Measurements from ENCODE around the gene TESK2. TPM values are rescaled to one million over a fixed set of nuclear protein-coding genes. Genes with fewer than 3 reads are reported as not detected.

The TESK2 gene
- total RNA-seq, 1 experiment from 2014 or later, result 5.0 TPM

DNA sequence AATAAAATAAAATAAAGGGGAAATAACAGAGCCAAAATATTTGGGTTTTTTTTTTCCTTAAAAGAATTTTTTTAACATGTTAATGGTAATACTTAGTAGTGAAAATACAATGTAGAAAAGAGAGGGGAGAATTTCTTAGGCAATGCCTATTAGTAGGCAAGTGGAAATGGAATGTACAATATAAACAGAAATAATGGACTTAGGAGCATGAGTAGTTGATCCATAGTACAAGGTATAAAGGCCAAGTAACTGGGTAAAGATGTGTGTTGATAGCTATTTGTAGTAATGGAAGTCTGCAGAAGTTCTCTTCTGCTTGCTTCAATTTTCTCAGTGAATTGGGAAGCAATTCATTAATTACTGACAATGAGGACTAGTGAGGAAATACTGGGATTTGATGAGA, 34.4 kb downstream of the TESK2 start:
- TF ChIP-seq TCF7L2 (IDR thresholded peaks at IDR 0.05; ENCODE audit: borderline replicate concordance, extremely low read depth, insufficient read depth, insufficient read length) (no peak), POLR2AphosphoS5 (IDR thresholded peaks at IDR 0.05; ENCODE audit: low read depth, low read length) (no peak), ZNF274 (IDR thresholded peaks at IDR 0.05; ENCODE audit: low read depth, low read length) (no peak), CBX3 (IDR thresholded peaks at IDR 0.05; ENCODE audit: low read depth) (no peak), POLR2A (IDR thresholded peaks at IDR 0.05; ENCODE audit: borderline replicate concordance, extremely low read depth, insufficient read depth, insufficient read length) (no peak), RAD21 (IDR thresholded peaks at IDR 0.05; ENCODE audit: low read depth) (no peak), ELF1 (IDR thresholded peaks at IDR 0.05; ENCODE audit: borderline replicate concordance, low read depth) (no peak), JUND (IDR thresholded peaks at IDR 0.05) (no peak)
- TF ChIP-seq, protein P1, sequence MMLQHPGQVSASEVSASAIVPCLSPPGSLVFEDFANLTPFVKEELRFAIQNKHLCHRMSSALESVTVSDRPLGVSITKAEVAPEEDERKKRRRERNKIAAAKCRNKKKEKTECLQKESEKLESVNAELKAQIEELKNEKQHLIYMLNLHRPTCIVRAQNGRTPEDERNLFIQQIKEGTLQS (IDR thresholded peaks at IDR 0.05), result no peak
- no peak overlapping the region for H3K27ac ChIP-seq (ENCODE audit: low read depth, low read length)

DNA sequence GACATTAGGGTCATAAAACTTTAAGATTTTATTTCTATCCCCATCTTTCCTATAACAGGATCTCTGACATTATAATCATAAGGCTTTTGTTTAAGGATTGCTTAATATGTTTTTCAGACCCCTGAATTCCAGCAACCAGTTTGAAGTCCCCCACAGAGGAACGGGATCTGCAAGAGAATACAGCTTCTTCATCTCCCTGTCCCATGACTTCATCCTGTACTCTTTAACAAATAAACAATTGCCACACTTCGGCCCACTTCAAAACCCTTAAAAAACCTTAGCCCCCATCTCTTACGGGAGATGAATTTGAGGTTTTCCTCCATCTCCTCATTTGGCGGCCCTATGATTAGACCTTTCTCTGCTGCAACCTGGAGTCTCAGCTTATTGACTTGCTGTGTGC, 35.8 kb downstream of the TESK2 start:
- Histone ChIP-seq H3K36me3 (ENCODE audit: control insufficient read depth in 1 of 2, insufficient read depth in 2 of 2, low read length in 2 of 2) (no peaks in the 10 kb centered on the region), H3K27me3 (ENCODE audit: insufficient read depth, low read length) (no peaks in the 10 kb centered on the region), H3K9me3 (ENCODE audit: control insufficient read depth in 1 of 2, insufficient read depth in 1 of 2, low read depth in 1 of 2, low read length in 2 of 2) (no peaks in the 10 kb centered on the region), H3K79me2 (ENCODE audit: insufficient read depth, low read length) (no peaks in the 10 kb centered on the region), H3K4me2 (ENCODE audit: low read length) (no peak overlapping the region), H3K4me3 (replicated peaks in 1 of 2; ENCODE audit: low read depth in 1 of 2, low read length in 2 of 2) (no peak overlapping the region), H3K4me1 (ENCODE audit: control insufficient read depth in 1 of 2, insufficient read depth in 2 of 2, low read length in 2 of 2) (no peaks in the 10 kb centered on the region), H3K9ac (ENCODE audit: low read length) (no peak overlapping the region), H4K20me1 (ENCODE audit: insufficient read depth) (no peaks in the 10 kb centered on the region), H2AFZ (ENCODE audit: low read depth, low read length, poor library complexity, severe bottlenecking) (no peak overlapping the region), H3K27ac (ENCODE audit: low read depth, low read length) (no peak overlapping the region), H3K9me2 (ENCODE audit: insufficient read depth) (no peaks in the 10 kb centered on the region)
- CTCF ChIA-PET, result no interaction called here
- DNase-seq (ENCODE audit: low read depth, low spot score) (no peak), ATAC-seq (no peak)
- TF ChIP-seq JUND (IDR thresholded peaks at IDR 0.05) (no peak), EGR1 (IDR thresholded peaks at IDR 0.05; ENCODE audit: low read depth) (no peak), YY1 (IDR thresholded peaks at IDR 0.05; ENCODE audit: extremely low read depth, insufficient replicate concordance, low read depth, low read length) (no peak), EZH2 (IDR thresholded peaks at IDR 0.05) (no peak), POLR2A (IDR thresholded peaks at IDR 0.05; ENCODE audit: borderline replicate concordance, extremely low read depth, insufficient read depth, insufficient read length) (no peak), FOSL1 (IDR thresholded peaks at IDR 0.05; ENCODE audit: low read depth) (no peak), ZFX (IDR thresholded peaks at IDR 0.05) (no peak), POLR2AphosphoS5 (IDR thresholded peaks at IDR 0.05; ENCODE audit: low read depth, low read length) (no peak)
- TF ChIP-seq, protein P2, sequence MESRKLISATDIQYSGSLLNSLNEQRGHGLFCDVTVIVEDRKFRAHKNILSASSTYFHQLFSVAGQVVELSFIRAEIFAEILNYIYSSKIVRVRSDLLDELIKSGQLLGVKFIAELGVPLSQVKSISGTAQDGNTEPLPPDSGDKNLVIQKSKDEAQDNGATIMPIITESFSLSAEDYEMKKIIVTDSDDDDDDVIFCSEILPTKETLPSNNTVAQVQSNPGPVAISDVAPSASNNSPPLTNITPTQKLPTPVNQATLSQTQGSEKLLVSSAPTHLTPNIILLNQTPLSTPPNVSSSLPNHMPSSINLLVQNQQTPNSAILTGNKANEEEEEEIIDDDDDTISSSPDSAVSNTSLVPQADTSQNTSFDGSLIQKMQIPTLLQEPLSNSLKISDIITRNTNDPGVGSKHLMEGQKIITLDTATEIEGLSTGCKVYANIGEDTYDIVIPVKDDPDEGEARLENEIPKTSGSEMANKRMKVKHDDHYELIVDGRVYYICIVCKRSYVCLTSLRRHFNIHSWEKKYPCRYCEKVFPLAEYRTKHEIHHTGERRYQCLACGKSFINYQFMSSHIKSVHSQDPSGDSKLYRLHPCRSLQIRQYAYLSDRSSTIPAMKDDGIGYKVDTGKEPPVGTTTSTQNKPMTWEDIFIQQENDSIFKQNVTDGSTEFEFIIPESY (IDR thresholded peaks at IDR 0.05; ENCODE audit: extremely low read depth, insufficient replicate concordance, low read length), result no peak
- POLR2A ChIA-PET, result no interaction called here
- intact Hi-C loops (cut with micrococcal nuclease), result no loop called here
- RAD21 ChIA-PET (ENCODE audit: low non-redundant PET in 1 of 2, low total read pairs in 2 of 2, uncharacterized antibody in 2 of 2, unreplicated experiment in 2 of 2), result no interaction called here
- no TSS peak for BruUV-seq (replicated peaks)

More for the DNA sequence above, 34.4 kb downstream of the TESK2 start:
- ATAC-seq (no peak), DNase-seq (ENCODE audit: low read depth, low spot score) (no peak)
- no peaks in the 10 kb centered on the region for H3K36me3 ChIP-seq (ENCODE audit: control insufficient read depth in 1 of 2, insufficient read depth in 2 of 2, low read length in 2 of 2)
- no TSS peak for BruUV-seq (replicated peaks)
- no peaks in the 10 kb centered on the region for H3K4me1 ChIP-seq (ENCODE audit: control insufficient read depth in 1 of 2, insufficient read depth in 2 of 2, low read length in 2 of 2)
- no peaks in the 10 kb centered on the region for H4K20me1 ChIP-seq (ENCODE audit: insufficient read depth)
- no peaks in the 10 kb centered on the region for H3K9me2 ChIP-seq (ENCODE audit: insufficient read depth)
- H3K79me2 ChIP-seq (ENCODE audit: insufficient read depth, low read length), result no peaks in the 10 kb centered on the region
- H3K9ac ChIP-seq (ENCODE audit: low read length), result no peak overlapping the region
- no peak overlapping the region for H3K4me3 ChIP-seq (replicated peaks in 1 of 2; ENCODE audit: low read depth in 1 of 2, low read length in 2 of 2)
- no peaks in the 10 kb centered on the region for H3K9me3 ChIP-seq (ENCODE audit: control insufficient read depth in 1 of 2, insufficient read depth in 1 of 2, low read depth in 1 of 2, low read length in 2 of 2)
- ChIA-PET CTCF (no interaction called here), RAD21 (ENCODE audit: low non-redundant PET in 1 of 2, low total read pairs in 2 of 2, uncharacterized antibody in 2 of 2, unreplicated experiment in 2 of 2) (no interaction called here), POLR2A (no interaction called here)
- H3K4me2 ChIP-seq (ENCODE audit: low read length), result no peak overlapping the region
- no peaks in the 10 kb centered on the region for H3K27me3 ChIP-seq (ENCODE audit: insufficient read depth, low read length)
- no peak overlapping the region for H2AFZ ChIP-seq (ENCODE audit: low read depth, low read length, poor library complexity, severe bottlenecking)
- intact Hi-C loops (cut with micrococcal nuclease), result no loop called here
